Measurements from ENCODE around the gene AARS2. TPM values are rescaled to one million over a fixed set of nuclear protein-coding genes. Genes with fewer than 3 reads are reported as not detected.

AARS2 gene
- total RNA-seq, 1 donor from 2014 or later, result 19.6 TPM

DNA sequence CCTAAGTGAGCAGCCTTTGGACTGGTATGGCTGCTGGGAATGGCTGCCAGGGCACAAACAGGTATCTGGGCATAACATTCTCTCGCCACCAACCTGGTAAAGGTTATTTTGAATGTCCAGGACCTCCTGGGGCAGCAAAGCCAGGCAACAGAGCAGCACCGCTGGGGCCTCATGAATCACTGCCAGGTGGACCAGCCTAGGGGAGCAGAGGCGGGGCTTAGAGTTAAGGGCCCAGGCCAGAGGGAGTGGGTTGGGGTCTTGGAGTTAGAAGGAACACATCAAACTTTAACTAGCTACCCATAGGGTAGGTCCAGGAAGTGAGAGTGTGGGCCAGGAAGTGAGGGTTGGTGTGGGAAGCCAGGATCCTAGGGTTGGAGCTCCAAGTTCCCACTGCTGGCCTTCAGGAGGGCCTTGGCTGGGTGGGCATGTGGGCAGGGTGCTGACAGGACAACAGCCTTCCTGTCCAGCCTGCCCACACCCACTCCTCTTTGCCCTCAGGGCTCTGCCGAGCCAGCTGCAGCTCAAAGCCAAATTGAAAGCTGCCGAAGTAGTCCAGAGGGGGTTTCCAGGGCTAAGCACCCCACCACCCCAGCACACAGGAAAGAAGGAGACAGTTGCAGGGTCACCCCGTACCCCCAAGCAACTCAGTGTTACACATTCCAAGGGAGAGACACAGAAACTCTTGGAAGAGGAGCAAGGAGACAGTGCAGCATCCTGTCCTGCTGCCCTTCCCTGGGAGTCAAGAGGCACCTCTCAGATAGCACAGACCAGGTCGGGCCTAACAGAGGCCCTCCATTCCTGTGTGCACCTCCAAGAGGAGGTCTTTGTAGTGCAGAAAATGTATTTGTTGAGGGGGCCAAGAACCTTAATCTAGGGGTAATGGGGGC is 50.4 kb downstream of the AARS2 start:
- no peak for DNase-seq

DNA sequence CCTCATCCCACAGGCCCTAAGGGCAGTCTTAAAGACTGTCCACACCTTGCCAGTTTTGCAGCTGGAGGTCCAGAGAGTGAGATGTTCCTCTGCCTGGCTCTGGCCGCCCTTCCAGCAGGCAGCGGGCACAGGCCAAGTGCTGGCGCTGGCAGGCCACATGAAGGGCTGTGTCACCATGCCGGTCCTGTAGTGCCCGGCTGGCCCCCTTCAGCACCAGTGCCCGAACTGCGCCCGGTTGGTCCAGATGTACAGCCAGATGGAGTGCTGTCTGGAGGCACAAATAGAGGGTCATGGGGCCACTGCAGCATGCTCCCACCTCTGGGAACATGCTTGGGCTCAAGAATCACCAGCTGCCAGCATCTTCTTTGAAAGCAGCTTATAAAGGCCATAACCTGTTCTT is 51.6 kb downstream of the AARS2 start:
- no peak for DNase-seq

DNA sequence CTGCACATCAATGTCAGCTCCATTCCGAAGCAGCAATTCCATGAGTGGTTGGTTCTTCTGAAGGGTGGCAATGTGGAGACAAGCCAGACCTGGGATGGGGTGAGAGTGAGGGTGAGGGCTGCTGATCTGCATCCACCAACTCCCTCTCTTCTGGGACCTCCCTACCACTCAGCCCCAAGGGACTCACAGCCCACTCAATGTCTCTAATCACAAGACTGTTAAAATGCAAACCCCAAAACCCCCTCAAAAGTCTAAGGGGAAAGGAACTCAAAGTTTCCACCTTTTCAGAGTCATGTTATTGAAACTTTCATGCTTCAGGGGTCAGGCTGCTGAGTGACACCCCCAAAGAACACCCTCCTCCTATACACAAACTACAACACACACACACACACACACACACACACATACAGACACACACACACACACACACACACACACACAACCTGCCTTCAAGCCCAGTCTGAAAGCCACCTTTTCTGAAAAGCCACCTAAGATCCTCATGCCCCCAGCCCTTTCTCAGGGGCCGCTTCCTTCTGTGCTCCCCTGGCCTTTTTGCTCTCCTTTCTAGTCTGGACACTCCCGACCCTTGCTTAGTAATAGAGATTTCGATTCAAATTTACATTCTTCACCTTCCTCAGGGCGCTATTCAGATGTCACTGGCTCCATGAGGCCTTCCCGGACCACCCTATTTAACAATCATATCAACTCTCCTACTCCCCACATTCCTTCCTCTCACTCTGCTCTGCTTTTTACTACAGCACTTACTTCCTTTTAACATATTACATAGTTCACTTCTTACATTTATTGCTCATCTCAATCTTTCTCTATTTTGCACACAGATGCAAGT is 52.5 kb downstream of the AARS2 start:
- DNase-seq, result no peak

DNA sequence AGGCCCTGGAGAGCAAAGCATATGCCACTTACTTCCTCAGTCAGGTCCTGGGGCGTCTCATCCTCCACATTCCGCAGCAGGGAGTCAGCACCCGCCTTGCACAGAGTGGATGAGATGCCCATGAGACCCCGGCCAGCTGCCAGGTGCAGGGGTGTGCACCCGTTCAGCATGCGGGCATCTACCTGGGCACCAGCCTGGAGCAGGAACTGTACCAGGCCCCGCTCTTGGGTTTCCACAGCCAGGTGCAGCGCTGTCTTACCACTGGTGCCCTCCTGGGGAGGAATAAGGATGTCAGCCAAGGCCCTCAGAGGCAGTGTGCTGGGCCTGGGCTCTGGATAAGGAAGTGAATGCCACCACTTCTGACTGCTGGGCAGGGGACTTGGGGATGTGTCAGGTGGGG is 53.1 kb downstream of the AARS2 start:
- no peak for DNase-seq

DNA sequence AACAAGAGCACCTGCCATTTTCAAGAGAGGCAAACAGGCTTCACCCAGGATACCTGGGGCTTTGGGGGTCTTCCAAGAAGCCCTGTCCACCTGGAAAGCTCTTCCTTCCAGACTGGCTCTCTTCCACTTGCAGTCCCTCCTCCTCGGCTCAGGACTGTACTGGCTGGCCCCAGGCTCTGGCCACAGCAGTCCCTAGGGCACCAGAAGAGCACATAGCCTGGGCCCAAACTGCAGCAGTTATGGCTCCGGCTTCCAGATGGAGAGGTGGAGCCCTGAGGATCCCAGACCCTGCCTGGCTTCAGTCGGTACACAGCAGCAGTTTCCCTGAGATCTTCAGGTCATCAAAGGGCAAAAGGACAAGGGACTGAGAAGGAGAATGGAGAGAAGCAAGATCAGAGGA is 54.2 kb downstream of the AARS2 start:
- DNase-seq, result no peak

DNA sequence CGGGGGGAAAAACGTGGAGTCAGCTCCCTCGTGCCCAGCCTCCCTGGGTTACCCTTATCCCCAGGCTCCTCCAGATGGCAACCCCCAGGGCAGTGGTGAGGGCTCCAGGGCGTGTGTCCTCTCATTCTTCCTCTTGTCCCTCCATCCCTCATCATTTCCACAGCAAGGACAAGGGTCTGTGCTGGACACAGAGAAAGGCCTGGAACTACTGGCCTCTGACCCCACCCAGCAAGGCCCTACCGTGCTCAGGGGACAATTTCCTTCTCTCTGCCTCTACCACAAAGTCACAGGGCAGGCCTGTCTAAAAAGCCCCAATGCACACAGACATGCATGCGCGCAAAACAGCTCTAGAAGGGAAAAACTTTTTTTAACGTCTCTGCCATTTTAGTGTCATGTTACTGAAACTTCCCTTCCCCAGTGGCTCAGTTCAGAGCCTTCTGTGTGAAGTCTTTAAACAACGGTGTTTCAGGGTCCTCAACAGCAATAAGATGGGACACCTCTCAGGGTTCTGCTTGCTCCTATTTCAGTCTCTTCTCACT is 54.8 kb downstream of the AARS2 start:
- DNase-seq, result no peak

DNA sequence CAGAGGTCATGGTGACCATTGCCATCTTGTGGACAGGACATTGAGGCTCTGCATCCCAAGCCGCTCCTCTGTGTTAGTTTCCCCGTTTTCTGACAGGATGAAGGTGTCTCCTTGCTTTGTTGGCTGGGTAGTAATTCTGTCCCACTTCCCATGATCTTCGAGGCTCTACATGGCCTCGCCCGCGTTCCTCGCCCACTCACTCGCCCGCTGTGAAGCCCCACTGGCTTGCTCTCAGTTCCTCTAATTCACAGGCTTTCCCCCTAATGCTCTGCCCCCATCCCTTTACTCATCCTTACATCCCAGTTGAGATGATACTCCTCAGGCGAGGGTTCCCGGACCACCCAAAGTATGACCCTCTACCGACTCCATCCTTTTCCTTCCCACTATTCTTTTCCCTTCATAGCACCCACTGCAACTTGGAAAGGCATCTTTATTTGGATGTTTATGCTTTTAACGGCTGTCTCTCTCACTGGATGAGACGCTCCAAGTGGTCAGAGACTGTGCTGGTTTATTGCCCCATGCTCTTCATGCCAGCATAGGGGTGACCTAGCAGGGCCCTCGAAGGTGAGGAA is 55.3 kb downstream of the AARS2 start:
- DNase-seq, result no peak

DNA sequence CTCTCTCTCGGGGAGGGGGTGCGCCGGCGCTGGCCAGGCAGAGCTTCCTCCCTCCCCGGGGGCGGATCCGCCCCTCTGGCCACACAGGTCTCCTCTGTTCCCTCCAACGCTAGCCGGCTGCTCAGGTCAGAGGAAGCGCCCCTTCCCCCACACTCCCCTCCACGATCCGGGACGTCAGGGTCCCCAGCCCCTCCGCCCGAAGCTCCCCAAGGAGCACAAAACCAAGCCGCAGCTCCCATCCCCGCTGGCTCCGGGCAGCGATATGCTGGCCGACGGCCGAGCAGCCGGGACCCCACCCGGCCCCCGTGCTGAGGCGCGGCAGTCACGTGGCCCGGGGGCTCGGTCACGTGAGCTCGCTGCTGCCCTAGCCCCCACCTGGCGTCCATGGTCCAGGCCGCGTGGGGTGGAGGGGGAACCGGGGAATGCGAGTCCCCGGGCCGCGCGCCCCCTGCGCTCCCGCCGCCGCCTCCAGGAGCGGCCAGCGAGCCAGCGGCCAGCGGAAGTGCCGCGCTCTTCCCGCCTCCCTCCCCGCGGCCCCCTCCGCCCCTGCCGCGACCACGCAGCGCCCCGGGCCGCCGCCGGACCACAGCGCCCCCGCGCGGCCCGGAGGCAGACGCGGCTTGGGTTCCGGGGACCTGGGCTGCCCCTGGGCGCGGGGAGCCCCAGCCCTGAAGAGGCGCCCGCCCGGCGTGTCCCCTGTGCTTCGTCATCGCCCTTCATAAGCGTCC is 56.0 kb downstream of the AARS2 start, which contains the start of gene SLC35B2:
Gene SLC35B2, minus strand, starts transcription at position 504 of the 728 bp plus-strand sequence. Its CDS starts 118 bp downstream, at position 386.
- DNase-seq, result peak; percentile 85

DNA sequence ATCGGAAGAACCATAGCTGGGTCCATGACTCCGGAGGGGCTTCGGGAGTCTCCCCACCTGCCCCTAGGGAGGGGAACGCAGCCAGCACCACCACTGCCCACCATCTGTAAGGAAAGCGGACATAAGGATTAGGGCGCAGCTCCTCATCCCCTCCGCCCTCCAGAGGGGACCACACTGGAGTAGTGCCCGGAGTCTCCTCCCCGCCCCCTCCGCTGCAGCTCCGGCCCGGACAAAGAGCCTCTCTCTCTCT is 56.4 kb downstream of the AARS2 start:
- no peak for DNase-seq

DNA sequence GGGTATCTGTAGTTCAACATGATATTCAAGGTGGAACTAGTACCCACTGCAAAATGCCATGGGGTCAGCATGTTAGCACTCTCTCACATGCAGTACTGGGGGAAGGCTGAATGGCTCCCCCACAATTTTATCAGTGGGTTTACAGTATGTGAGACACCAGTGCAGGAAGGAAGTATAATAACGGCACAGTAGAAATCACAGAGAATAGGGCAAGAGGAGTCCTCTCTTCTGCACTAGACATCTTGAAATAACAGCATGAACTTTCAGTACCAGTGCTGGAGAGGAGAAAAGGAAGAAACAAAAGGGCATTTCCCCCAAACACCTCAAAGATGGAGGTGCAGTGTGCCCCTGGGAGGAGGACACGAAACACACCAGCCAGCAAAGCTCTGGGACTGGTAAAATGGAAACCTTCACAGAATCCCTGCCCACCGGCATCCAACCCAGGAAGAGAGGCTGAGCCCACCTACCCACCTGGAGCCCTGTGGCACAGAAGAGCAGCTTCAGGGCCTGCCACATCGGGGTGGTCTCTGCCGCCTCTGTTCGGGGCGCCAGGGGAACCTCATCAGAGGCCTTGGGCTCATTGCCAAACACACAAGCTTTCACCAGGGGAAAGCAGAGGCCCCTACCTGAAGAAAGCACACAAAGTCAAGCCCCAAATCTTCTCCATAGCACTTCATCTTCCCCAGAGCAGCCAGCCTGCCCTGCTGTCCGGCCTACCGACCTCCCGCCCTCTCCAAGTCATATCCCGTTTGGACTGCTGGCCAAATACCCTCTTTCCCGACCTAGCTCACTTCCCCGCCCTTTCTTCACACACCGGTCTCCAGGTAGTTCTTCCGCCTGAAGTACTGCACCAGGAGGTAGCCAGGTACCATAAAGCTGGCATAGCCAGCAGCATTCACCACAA is 57.0 kb downstream of the AARS2 start:
- no peak for DNase-seq

DNA sequence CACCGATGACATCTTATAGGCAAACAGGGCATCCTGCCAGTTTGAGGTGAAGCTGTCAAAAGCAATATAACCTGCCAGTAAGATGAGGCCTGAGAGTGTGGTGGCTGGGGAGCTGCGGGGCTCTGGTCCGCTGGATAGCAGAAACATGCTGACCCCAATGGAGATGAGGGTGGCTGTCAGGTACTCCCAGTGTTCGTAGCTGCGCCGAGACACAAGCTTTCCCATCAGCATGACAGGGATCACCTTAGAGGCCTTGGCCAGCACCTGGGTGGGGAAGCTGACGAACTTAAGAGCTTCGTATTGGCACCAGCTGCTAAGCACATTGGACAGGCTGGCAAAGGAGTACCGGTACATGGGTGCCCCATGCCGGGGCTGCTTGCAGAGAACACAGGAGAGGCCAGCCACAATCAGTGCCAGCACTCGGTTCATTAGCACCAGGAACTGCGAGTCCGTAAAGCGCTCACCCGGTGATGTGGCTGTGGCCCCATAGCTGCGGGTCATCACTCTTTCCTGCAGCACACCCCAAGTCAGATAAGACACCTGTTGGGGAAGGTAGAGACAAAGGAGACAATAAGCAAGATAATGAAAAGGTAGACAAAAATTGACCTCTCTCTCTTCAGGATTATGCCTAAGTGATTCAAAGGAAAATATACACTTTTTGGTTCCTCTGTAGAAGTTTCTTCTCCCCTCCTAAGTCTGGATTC is 57.9 kb downstream of the AARS2 start:
- DNase-seq, result no peak

DNA sequence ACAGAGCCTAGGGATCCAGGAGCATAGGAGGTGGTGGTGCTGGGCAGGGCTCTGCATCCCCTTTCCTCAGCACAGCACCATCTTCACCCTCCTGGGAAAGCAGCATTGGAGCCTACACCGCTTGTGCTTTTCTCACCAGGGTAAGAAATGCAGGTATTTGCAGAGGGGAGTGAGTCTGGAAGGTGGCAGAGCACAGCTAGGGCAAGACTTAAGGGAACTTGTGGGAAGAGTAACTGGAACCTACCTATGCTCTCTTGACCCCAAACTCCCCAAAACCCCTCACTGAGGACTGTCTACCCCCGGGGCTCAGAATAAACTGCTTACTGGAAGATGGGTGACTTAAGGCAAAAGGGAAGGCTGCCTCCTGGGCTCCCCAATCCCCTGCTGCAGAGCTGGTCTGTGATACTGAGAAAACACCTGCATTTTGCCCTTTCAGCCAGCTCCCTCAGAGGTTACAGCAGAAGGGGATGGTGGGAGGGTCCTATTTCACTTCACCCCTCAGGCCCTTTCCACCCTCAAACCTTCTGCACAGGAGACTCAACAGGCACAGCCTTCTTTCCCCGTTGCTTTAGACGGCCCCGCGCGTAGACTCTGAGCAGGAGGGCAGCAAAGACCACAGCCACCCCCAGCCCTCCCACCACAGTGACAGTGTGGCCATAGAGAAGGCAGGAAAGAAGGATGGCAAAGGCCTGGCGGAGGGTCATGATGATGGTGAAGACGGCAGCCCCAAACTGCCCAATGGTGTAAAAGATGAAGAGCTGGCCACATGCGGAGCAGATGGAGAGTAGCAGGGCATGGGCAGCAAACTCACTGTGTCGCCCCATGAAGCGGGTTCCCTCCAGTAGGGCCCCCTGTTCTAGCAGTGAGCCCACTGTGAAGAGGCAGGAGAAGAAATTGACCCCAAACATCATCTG is 58.7 kb downstream of the AARS2 start:
- no peak for DNase-seq

DNA sequence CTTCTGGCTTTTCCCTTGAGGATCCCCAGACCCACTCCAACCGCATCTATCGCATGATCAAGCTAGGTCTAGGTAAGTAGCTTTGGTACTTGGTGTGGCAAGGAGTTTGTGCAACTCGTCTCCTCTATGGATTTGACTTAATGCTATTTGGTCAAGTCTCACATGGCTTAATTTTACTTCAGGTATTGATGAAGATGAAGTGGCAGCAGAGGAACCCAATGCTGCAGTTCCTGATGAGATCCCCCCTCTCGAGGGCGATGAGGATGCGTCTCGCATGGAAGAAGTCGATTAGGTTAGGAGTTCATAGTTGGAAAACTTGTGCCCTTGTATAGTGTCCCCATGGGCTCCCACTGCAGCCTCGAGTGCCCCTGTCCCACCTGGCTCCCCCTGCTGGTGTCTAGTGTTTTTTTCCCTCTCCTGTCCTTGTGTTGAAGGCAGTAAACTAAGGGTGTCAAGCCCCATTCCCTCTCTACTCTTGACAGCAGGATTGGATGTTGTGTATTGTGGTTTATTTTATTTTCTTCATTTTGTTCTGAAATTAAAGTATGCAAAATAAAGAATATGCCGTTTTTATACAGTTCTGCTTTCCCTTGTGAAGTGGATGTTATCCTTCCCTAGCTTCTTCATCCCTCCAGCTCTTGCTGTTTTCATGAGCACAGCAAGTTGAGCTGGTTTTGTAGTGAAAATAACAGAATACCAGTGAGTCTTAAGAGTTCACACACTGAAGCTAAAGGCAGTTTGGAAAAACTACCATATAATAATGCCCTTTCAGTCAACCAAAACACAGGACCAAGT is 59.6 kb downstream of the AARS2 start:
- DNase-seq, result no peak

DNA sequence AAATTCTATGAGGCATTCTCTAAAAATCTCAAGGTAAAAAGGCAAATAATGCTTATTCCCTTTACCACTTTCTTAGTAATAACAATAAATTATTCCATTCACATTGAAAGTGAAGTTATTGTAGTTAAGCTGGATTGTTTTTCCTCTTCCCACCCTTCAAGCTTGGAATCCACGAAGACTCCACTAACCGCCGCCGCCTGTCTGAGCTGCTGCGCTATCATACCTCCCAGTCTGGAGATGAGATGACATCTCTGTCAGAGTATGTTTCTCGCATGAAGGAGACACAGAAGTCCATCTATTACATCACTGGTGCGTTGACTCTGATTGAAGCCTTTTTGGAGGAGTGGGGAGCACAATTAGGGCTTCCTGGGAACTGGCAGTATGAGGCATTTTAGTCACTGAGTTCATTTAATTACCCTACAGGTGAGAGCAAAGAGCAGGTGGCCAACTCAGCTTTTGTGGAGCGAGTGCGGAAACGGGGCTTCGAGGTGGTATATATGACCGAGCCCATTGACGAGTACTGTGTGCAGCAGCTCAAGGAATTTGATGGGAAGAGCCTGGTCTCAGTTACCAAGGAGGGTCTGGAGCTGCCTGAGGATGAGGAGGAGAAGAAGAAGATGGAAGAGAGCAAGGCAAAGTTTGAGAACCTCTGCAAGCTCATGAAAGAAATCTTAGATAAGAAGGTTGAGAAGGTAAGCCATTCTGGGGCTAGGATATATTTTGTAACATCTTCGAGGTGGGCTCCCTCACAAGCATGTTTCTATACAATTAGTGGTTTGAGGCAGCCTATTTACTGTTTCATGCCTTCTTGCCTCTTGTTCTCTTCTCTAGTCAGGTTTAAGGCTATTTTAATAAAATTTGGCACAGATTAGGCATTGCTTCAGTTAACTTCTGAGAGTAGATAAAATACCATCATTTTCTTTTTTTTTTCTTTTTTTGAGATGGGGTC is 61.3 kb downstream of the AARS2 start:
- no peak for DNase-seq

DNA sequence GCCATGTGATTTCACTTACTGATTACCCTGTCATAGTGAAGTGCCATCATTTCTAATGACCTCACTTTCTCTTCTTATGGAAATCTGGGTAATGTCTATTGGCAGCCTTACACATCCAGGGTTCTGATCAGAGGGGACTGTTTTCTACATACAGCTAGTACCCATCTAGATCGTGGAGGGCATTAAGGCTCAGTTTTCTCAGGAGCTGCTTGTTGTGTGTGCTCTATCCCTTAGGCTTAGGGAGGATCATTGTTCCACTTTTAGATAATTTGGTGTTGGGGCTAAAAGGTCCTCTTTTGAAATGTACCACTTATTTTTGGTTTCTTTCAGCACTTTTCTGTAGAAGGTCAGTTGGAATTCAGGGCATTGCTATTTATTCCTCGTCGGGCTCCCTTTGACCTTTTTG is 62.4 kb downstream of the AARS2 start:
- no peak for DNase-seq

DNA sequence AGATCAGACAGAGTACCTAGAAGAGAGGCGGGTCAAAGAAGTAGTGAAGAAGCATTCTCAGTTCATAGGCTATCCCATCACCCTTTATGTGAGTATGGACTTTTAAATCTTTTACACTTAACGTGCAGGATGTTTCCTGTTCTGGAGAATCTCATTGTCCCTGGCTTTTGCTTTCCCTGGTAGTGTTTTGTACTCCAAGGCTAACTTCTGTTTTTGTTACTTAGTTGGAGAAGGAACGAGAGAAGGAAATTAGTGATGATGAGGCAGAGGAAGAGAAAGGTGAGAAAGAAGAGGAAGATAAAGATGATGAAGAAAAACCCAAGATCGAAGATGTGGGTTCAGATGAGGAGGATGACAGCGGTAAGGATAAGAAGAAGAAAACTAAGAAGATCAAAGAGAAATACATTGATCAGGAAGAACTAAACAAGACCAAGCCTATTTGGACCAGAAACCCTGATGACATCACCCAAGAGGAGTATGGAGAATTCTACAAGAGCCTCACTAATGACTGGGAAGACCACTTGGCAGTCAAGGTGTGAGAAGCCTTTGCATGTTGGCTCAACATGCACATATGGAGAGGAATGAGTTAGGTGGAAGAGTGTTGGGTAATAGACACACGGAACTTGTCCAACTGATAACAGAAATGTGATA is 63.0 kb downstream of the AARS2 start:
- DNase-seq, result no peak
